ENCODE results near the gene TMC4.

- TF ChIP-seq, protein P1, sequence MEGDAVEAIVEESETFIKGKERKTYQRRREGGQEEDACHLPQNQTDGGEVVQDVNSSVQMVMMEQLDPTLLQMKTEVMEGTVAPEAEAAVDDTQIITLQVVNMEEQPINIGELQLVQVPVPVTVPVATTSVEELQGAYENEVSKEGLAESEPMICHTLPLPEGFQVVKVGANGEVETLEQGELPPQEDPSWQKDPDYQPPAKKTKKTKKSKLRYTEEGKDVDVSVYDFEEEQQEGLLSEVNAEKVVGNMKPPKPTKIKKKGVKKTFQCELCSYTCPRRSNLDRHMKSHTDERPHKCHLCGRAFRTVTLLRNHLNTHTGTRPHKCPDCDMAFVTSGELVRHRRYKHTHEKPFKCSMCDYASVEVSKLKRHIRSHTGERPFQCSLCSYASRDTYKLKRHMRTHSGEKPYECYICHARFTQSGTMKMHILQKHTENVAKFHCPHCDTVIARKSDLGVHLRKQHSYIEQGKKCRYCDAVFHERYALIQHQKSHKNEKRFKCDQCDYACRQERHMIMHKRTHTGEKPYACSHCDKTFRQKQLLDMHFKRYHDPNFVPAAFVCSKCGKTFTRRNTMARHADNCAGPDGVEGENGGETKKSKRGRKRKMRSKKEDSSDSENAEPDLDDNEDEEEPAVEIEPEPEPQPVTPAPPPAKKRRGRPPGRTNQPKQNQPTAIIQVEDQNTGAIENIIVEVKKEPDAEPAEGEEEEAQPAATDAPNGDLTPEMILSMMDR (IDR thresholded peaks at IDR 0.05): no peak
- no peak for TF ChIP-seq EP300 (IDR thresholded peaks at IDR 0.05)
Measured at GRCh38 chr19:54186934-54187381, 14.0 kb upstream of the TMC4 start.

All from sigmoid colon (tissue), 4 donors.